ENCODE measurements around the gene KRT36.

DNA sequence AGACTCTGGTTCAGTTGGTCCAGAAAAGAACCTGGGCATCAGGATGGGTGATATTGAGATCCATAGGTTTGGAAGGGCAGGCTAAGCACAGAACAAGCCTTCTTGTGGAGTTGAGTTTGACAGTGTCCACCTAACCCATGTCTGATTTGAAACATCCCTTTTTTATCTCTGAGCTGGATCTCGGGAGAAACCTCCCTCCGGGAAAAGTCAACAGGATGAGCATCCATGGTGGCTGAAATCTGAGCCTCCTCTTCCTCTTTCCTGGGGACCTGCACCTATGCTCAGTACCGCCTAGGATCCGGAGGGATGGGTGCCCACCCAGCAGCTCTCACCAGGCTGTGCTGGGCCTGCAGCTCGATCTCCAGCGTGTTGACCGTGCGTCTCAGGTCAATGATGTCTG lies 26.0 kb downstream of the KRT36 start:
- TF ChIP-seq, protein P1, sequence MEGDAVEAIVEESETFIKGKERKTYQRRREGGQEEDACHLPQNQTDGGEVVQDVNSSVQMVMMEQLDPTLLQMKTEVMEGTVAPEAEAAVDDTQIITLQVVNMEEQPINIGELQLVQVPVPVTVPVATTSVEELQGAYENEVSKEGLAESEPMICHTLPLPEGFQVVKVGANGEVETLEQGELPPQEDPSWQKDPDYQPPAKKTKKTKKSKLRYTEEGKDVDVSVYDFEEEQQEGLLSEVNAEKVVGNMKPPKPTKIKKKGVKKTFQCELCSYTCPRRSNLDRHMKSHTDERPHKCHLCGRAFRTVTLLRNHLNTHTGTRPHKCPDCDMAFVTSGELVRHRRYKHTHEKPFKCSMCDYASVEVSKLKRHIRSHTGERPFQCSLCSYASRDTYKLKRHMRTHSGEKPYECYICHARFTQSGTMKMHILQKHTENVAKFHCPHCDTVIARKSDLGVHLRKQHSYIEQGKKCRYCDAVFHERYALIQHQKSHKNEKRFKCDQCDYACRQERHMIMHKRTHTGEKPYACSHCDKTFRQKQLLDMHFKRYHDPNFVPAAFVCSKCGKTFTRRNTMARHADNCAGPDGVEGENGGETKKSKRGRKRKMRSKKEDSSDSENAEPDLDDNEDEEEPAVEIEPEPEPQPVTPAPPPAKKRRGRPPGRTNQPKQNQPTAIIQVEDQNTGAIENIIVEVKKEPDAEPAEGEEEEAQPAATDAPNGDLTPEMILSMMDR (IDR thresholded peaks at IDR 0.05): no peak
- no peak for TF ChIP-seq EZH2phosphoT487 (IDR thresholded peaks at IDR 0.05)
- TF ChIP-seq EZH2 (IDR thresholded peaks at IDR 0.05): no peak

Measured in neural progenitor cell (in vitro differentiated cells).